Activated naive CD8-positive, alpha-beta T cell treated with anti-CD3 and anti-CD28 coated beads, Interleukin-2, amount 50 U/mL, for 16 hours (primary cell): Measurements from ENCODE around the gene CDSN.
"Not testable (repeated sequence)": the region's sequence is repeated elsewhere in the genome, so short reads cannot be mapped to it uniquely, and the experiment has no call there.

Experiments used
- DNase-seq: peaks from one replicate; pipeline ENCODE4 v3.0.0-alpha.2; 2020; ENCODE audit warnings: low read depth, low spot score

Gene CDSN, protein sequence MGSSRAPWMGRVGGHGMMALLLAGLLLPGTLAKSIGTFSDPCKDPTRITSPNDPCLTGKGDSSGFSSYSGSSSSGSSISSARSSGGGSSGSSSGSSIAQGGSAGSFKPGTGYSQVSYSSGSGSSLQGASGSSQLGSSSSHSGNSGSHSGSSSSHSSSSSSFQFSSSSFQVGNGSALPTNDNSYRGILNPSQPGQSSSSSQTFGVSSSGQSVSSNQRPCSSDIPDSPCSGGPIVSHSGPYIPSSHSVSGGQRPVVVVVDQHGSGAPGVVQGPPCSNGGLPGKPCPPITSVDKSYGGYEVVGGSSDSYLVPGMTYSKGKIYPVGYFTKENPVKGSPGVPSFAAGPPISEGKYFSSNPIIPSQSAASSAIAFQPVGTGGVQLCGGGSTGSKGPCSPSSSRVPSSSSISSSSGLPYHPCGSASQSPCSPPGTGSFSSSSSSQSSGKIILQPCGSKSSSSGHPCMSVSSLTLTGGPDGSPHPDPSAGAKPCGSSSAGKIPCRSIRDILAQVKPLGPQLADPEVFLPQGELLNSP

DNA sequence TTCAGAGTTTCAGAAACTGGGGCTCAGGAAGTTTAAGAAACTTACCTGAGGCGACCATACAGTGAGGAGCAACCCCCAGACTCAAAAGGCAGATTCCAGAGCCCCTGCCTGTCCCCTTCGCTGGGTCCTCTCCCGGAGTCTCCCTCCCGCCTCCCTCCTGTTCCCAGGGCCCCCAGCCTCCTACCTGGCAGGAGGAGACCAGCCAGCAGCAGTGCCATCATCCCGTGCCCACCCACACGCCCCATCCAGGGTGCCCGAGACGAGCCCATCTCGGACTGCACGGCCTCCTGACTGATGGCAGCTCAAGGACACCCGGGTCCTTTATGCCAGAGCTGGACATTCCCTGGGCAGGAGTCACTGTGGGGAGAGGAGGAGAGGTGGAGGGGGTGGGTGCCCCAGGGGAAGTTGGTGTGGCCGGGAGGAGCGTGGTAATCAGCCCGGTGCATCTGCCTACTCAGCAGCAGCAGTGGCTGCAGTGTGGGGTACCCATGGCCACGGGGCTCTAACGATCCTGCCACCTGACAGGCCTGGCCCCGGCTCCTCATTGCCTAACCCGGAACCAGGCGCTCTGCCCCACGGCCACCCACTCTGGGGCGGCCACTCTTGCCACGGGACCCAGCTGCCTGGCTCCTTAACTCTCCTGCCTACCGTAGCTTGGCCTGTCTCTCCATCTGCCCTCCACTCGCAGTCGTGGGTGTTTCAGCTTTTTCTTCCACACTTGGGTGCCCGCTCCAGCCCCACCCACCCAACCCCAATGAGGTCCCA lies at the start of gene CDSN:
TSS of gene CDSN (minus strand) at position 296 of the 765 bp plus-strand sequence. CDS start at position 269, 27 bp downstream.
- no peak for DNase-seq

DNA sequence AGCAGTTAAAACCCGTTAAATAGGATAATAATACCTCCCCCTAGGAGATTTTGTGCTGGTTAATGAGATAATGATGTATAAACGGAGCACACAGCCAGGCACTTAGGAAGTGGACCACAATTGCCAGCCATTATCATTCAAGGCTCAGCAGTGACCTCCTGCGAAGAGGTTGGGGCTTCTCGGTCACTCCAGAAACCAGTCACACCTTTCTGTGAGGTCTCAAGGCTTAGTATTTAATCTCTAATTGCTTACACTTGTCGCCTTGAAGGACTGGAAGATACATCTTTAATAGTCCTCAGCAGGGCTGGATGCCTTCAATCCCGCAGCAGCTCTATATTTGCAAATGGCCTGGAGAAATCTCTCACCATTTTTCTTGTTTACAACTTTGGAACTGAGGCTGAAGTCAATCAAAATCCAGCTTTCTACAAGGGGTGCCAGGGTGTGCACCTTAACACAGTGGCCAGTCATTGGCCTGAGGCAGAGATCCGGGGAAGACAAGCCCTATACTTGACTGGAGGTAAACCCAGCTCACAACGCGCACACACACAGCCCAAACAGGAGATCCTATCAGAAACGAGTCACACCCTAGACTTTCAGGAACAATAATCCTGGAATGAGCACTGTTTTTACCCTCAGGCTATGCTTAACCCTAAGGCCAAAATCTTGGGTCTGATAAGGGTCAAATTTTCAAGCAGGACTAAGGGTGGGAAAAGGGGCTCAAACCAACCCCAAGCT lies 49.0 kb upstream of the CDSN start:
- no peak for DNase-seq

- no peak for DNase-seq
Measured at GRCh38 chr6:31168606-31169005, 48.4 kb upstream of the CDSN start.

- DNase-seq = no peak
Measured at GRCh38 chr6:31165986-31166385, 45.7 kb upstream of the CDSN start.

GRCh38 chr6:31165064-31165832 lies 45.0 kb upstream of the CDSN start:
- not testable (repeated sequence) for DNase-seq

GRCh38 chr6:31164475-31165063 lies 44.3 kb upstream of the CDSN start:
- DNase-seq = not testable (repeated sequence)

GRCh38 chr6:31163922-31164321 lies 43.7 kb upstream of the CDSN start:
- DNase-seq = no peak

- no peak for DNase-seq
Measured at GRCh38 chr6:31162463-31163165, 42.4 kb upstream of the CDSN start.

GRCh38 chr6:31161216-31162126 lies 41.2 kb upstream of the CDSN start:
- DNase-seq = no peak

DNA sequence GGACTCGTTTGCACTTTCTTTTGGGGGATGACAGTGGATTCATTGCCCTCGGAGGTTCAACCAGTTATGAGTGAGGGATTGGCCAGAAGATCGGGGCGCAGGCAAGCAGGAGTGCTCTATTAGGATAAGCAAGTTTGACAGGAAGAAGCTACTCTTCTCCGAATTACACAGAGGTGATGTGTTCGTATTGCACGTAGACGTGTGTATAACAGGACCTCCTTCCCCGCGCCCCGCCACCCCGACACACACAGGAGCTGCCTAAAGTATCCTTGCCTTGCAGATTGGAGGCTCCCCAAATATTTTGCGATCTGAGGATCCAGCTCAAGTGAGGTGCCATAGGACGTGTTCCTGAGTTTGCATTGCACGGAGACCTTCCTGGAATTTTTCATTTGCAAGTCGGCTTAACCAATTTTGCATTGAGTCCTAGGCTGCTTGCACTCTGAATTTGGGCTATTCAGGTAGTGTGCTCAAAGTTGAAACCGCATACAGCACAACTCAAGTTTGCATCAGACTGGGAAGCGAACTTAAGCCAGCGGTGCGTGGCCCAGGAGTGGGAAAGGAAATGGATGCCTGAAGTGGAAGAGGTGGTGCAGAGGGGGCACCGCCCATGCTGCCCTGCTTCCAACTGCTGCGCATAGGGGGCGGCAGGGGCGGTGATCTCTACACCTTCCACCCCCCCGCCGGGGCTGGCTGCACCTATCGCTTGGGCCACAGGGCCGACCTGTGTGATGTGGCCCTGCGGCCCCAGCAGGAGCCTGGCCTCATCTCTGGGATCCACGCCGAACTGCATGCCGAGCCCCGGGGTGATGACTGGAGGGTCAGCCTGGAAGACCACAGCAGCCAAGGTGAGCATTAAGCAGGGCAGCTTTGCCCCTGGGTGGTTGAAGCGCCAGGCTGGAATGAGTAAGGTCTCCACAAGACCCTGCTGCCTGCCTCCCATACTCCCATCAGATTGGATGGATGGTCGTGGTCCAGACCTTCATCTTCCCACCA lies 38.9 kb upstream of the CDSN start:
- no peak for DNase-seq

DNA sequence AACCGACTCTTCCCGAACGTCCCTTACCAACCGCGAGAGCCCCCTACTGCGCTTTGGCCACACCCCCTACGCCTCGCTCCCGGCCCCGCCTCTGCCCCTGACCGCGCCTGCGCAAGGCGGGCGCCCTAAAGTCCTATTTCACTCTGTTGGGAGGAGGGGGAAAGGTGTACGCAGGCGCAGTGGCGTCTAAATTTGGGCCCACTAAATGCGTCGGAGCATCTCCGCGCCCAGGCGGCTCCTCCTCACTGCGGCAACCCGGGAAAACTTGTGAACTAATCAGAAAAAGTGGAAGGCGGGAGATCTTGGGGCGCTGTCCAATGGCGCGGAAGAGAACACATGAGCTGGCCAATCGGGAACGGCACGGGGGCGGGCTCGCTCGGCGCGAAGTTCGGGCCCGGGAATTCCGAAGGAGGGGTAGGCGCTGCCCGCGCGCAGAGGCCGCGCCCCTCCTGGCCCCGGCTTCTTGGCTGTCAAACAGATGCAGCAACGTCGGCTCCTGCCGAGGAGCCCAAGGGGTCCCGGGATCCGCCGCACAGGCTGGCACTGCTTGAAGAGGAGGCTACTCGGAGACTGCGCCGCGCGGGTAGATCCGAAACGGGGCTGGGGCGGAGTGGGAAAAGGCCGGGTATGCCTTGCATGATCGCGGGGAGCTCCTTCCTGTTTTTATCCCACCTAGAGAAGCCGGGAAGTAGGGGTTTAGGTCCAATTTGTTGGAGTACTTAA lies 38.1 kb upstream of the CDSN start, which contains the start of gene TCF19:
TSS of gene TCF19 (plus strand) at position 450 of the 723 bp plus-strand sequence. CDS start 881 bp downstream, outside the sequence.
- DNase-seq = peak; percentile 97

DNA sequence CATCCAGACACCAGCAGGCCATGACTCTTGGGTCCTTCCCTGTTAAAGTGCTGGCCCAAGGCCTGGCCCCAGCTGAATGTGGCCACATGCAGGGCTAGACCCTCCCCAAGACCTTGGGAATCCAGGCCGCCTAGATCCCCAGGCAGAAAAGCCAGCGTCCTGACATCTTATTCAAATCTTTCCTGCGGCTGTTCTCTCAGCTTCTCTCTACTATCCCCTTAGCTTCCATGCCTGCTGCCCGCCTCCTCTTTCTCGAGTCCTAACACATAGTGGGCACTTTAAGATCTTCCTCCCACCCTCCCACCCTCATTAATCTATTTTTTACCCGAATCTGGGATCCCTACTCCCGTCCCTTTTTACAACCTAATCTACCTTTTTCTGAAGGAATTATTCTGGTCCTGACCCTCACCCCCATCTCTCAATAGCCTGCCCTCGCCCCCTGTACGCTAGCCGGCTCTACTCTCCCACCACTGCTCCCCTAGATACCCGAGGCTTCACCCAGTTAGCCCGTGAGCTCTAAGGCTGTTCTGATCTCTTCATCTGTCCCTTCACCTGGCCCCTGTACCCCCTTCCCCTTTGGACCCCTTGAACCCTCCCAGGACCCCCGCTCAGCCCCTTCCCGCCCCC lies 37.4 kb upstream of the CDSN start, which contains the start of gene CCHCR1:
TSS of gene CCHCR1 (minus strand) at position 290 of the 627 bp plus-strand sequence. CDS start at position 88, 202 bp downstream.
- no peak for DNase-seq

- DNase-seq = no peak
Measured at GRCh38 chr6:31156641-31157040, 36.4 kb upstream of the CDSN start.

- DNase-seq = no peak
Measured at GRCh38 chr6:31154436-31154835, 34.2 kb upstream of the CDSN start.

- DNase-seq = no peak
Measured at GRCh38 chr6:31152781-31153180, 32.5 kb upstream of the CDSN start.

- DNase-seq = no peak
Measured at GRCh38 chr6:31149827-31150447, 29.7 kb upstream of the CDSN start.
